Esophagus squamous epithelium (tissue), 4 donors: Measurements from ENCODE around the gene DIS3L2.
"Not testable (repeated sequence)": the region's sequence is repeated elsewhere in the genome, so short reads cannot be mapped to it uniquely, and the experiment has no call there.

Source experiments
- POLR2A ChIP-seq, 4 donors: fragments of 450-650 bp; IDR thresholded peaks; one replicate each; pipeline ENCODE4 v1.6.1; 2017; ENCODE audit warnings: antibody characterized with exemption in 4 of 4, mild to moderate bottlenecking in 4 of 4, moderate library complexity in 3 of 4
- TF ChIP-seq, protein P1 (sequence below), 6 experiments: fragments of 450-650 bp in 4 of 6; fragments of 200-600 bp in 2 of 6; sonication (generic) in 2 of 6; IDR thresholded peaks; one replicate each; pipeline ENCODE4 v1.5.1; 2016 to 2019; ENCODE audit warnings: antibody characterized with exemption in 6 of 6, mild to moderate bottlenecking in 4 of 6, moderate library complexity in 4 of 6

DNA sequence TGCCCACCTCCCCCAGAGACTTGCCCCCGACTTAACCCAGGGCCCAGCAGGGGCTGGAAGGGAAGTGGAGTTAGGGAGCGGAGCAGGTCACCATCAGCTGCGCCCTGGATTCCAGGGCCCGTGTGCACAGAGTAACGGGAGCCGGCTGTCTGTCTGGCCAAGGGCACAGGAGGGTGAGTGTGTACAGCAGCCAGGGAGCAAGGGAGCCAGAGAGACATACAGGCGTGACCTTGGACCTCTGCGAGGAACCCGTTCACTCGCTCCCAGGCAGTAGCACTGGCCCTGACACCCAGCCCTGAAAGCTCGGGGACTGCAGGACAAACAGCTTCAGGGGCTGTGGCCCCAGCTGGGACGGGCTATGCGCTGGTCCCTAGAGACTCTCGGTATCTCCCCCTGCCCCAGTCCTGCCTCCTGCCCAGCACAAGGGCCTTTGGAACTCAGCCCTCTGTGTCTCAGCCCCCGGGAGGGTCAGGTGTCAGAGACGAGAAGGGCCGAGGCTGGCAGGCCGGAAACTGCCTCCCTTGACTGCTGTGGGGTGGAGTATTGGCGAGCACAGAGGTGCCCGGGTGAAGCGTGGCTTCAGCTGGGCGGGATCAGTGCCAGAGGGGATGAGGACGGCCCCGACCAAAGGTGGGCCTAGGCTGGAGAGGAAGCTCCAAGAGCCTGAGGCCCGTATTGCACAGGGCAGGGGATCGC is 370.9 kb downstream of the DIS3L2 start:
- TF ChIP-seq, protein P1, sequence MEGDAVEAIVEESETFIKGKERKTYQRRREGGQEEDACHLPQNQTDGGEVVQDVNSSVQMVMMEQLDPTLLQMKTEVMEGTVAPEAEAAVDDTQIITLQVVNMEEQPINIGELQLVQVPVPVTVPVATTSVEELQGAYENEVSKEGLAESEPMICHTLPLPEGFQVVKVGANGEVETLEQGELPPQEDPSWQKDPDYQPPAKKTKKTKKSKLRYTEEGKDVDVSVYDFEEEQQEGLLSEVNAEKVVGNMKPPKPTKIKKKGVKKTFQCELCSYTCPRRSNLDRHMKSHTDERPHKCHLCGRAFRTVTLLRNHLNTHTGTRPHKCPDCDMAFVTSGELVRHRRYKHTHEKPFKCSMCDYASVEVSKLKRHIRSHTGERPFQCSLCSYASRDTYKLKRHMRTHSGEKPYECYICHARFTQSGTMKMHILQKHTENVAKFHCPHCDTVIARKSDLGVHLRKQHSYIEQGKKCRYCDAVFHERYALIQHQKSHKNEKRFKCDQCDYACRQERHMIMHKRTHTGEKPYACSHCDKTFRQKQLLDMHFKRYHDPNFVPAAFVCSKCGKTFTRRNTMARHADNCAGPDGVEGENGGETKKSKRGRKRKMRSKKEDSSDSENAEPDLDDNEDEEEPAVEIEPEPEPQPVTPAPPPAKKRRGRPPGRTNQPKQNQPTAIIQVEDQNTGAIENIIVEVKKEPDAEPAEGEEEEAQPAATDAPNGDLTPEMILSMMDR (IDR thresholded peaks at IDR 0.05), result not testable (repeated sequence)
- not testable (repeated sequence) for TF ChIP-seq POLR2A (IDR thresholded peaks at IDR 0.05)
